ENCODE data around the gene PPP1R8. TPM values are rescaled to one million over a fixed set of nuclear protein-coding genes. Genes with fewer than 3 reads are reported as not detected.
"Not testable (repeated sequence)": the region's sequence is repeated elsewhere in the genome, so short reads cannot be mapped to it uniquely, and the experiment has no call there.

The PPP1R8 gene
- total RNA-seq, 1 donor: 46.6 TPM

- no peak overlapping the region for H3K4me3 ChIP-seq (ENCODE audit: low read depth, low read length)
- DNase-seq (ENCODE audit: low read depth): no peak
These were observed 2.9 kb downstream of the PPP1R8 start for GRCh38 chr1:27833470-27833869.

GRCh38 chr1:27835046-27835445 lies 4.5 kb downstream of the PPP1R8 start:
- DNase-seq (ENCODE audit: low read depth): no peak

More at GRCh38 chr1:27833470-27833869, 2.9 kb downstream of the PPP1R8 start:
- TF ChIP-seq CTCF (IDR thresholded peaks at IDR 0.05; ENCODE audit: insufficient read depth, low read depth, low read length): no peak

GRCh38 chr1:27835501-27835900 lies 4.9 kb downstream of the PPP1R8 start:
- TF ChIP-seq CTCF (IDR thresholded peaks at IDR 0.05; ENCODE audit: insufficient read depth, low read depth, low read length): no peak
- no peak for DNase-seq (ENCODE audit: low read depth)

More at GRCh38 chr1:27835046-27835445, 4.5 kb downstream of the PPP1R8 start:
- H3K4me3 ChIP-seq (ENCODE audit: low read depth, low read length): no peak overlapping the region
- TF ChIP-seq CTCF (IDR thresholded peaks at IDR 0.05; ENCODE audit: insufficient read depth, low read depth, low read length): no peak

DNA sequence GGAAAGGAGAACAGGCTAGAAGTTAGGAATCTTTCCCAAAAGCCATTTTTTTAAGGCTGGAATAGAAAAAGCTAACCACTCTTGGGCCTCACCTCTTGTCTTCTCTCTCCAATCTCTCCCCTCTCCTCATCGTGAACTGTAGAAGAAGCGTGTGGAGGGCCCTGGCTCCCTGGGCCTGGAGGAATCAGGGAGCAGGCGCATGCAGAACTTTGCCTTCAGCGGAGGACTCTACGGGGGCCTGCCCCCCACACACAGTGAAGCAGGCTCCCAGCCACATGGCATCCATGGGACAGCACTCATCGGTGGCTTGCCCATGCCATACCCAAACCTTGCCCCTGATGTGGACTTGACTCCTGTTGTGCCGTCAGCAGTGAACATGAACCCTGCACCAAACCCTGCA lies 19.4 kb downstream of the PPP1R8 start:
- TF ChIP-seq CTCF (IDR thresholded peaks at IDR 0.05; ENCODE audit: insufficient read depth, low read depth, low read length): no peak
- H3K4me3 ChIP-seq (ENCODE audit: low read depth, low read length): no peak overlapping the region
- DNase-seq (ENCODE audit: low read depth): no peak

More at GRCh38 chr1:27835501-27835900, 4.9 kb downstream of the PPP1R8 start:
- H3K4me3 ChIP-seq (ENCODE audit: low read depth, low read length): no peak overlapping the region

GRCh38 chr1:27855085-27855484 lies 24.5 kb downstream of the PPP1R8 start:
- H3K4me3 ChIP-seq (ENCODE audit: low read depth, low read length): no peak overlapping the region
- no peak for TF ChIP-seq CTCF (IDR thresholded peaks at IDR 0.05; ENCODE audit: insufficient read depth, low read depth, low read length)
- no peak for DNase-seq (ENCODE audit: low read depth)

- no peak overlapping the region for H3K4me3 ChIP-seq (ENCODE audit: low read depth, low read length)
- no peak for DNase-seq (ENCODE audit: low read depth)
- no peak for TF ChIP-seq CTCF (IDR thresholded peaks at IDR 0.05; ENCODE audit: insufficient read depth, low read depth, low read length)
These were observed 26.2 kb downstream of the PPP1R8 start for GRCh38 chr1:27856561-27857343.

- not testable (repeated sequence) for H3K4me3 ChIP-seq (ENCODE audit: low read depth, low read length)
These were observed 27.0 kb downstream of the PPP1R8 start for GRCh38 chr1:27857552-27857951.

More at GRCh38 chr1:27857552-27857951, 27.0 kb downstream of the PPP1R8 start:
- not testable (repeated sequence) for DNase-seq (ENCODE audit: low read depth)
